Measurements from ENCODE around the gene EPHA4.

DNA sequence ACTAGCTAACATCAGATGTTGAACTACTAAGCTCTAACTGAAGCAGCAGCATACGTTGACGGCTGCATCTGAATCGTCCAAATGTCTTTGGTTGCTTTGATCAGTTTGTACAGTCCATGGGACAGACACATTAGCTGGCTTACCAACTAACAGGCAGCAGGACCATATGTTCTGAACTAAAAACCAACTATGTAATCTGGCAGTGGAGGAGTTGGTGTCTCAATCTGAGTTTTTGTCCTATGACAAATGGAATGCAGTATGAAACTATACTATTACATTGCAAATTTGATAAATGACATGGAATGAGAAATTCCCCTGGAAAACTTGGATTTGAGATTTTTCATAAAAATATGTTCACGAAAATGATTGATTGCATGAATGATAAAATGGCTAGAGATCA is 79.5 kb downstream of the EPHA4 start:
- TF ChIP-seq, protein P1, sequence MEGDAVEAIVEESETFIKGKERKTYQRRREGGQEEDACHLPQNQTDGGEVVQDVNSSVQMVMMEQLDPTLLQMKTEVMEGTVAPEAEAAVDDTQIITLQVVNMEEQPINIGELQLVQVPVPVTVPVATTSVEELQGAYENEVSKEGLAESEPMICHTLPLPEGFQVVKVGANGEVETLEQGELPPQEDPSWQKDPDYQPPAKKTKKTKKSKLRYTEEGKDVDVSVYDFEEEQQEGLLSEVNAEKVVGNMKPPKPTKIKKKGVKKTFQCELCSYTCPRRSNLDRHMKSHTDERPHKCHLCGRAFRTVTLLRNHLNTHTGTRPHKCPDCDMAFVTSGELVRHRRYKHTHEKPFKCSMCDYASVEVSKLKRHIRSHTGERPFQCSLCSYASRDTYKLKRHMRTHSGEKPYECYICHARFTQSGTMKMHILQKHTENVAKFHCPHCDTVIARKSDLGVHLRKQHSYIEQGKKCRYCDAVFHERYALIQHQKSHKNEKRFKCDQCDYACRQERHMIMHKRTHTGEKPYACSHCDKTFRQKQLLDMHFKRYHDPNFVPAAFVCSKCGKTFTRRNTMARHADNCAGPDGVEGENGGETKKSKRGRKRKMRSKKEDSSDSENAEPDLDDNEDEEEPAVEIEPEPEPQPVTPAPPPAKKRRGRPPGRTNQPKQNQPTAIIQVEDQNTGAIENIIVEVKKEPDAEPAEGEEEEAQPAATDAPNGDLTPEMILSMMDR (IDR thresholded peaks at IDR 0.05), result no peak
- TF ChIP-seq ZFX (IDR thresholded peaks at IDR 0.05; ENCODE audit: borderline replicate concordance), result no peak

Measured in 22Rv1 (cell line).